Retina (tissue), 1 donor: ENCODE results near the gene LTBR.
A peak's percentile ranks its signal among the peaks of the same experiment; 100 is the strongest.

Experiments
- DNase-seq: peaks from one replicate; pipeline ENCODE4 v3.0.0-alpha.2; 2016

LTBR gene

DNA sequence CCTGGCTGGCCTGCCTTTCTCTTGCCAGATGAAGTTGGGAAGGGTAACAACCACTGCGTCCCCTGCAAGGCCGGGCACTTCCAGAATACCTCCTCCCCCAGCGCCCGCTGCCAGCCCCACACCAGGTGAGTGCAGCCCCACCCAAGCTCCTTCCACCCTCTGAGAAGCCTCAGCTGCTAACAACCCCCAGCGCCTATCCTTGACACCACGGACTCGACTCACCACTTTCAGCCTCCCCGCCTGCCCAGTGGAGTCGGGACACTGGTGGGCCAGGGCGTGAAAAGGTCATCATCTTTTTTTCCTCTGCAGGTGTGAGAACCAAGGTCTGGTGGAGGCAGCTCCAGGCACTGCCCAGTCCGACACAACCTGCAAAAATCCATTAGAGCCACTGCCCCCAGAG lies 2.1 kb downstream of the LTBR start:
- no peak for DNase-seq

DNA sequence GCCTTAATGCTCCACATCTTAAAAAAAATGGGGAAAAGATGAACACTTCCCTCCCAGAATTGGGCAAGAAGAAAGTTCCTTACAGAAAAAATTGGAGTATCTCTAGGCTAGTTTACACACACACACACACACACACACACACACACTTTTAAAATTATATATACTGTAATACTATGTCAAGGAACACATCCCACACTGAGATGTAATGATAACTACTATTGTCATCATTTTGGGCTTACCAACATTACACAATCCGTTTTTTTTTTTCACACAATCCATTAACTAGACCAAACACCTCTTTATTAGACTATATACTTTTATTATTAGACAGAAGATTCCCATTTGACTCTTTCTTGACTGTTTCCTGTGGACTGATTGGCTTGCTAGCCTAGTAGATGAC lies 2.5 kb downstream of the LTBR start:
- no peak for DNase-seq

DNA sequence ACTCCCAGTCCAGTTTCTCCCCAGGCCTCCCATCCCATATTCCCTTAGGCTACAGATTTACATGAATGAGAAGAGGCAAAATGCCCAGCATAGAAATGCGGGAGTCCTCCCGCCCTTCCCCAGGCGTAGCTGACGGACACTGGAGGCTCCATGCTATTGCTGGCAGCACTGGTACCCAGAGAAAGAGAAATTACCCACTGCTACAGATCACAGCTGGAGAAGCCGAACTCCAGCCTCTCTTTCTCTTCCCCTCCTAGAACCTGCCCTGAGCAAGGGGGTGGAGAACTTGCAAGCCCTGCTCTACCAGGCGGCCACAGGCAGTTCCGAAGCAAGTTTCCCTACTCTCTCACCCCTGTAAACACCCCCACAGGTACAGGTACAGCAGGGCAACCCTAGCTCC lies 3.6 kb downstream of the LTBR start:
- no peak for DNase-seq

- DNase-seq = no peak
These were observed 6.3 kb downstream of the LTBR start for GRCh38 chr12:6390084-6390799.

DNA sequence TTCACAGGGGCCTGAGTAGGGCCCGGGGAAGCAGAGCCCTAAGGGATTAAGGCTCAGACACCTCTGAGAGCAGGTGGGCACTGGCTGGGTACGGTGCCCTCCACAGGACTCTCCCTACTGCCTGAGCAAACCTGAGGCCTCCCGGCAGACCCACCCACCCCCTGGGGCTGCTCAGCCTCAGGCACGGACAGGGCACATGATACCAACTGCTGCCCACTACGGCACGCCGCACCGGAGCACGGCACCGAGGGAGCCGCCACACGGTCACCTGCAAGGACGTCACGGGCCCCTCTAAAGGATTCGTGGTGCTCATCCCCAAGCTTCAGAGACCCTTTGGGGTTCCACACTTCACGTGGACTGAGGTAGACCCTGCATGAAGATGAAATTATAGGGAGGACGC lies 7.1 kb downstream of the LTBR start:
- DNase-seq = no peak

DNA sequence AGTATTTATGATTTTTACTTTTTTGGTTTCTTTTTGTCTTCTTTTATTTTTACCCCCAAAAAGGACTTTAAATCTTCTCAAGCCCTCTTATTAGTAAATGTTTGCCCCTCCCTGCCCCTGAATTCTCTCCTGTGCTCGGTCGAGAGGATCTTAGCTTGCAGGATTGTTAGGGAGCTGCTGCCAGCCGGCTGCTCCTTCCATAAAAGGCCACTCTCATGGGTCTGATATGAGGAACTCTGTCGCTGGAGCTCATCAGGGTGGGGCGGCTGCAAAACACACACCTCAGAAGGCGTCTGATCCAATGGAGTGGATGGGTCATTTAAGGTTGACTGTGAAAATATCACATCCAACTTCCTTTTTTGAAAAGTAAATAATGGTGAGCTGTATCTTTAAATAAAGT lies 8.5 kb downstream of the LTBR start:
- DNase-seq = no peak

GRCh38 chr12:6393109-6393508 lies 9.1 kb downstream of the LTBR start:
- DNase-seq = no peak

DNA sequence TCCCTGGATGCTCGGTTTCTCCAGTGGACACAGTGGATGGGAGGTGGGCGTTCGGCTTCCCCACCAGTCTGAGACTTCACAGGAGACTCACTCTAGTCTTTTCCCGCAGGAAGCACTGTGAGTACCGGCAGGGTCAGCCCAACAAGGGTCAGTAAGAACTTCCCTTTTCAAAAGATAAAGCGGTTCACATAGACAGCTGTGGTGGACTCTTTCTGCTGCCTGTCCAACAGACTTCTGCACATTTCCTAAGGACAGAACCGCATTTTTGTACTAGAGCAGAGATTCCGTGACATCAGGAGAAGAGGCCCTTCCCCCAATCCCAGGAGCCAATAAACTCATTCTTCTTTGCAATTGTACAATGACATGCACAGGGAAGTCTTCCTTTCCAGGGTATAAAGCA lies 10.4 kb downstream of the LTBR start:
- DNase-seq = no peak

GRCh38 chr12:6396031-6396430 lies 12.1 kb downstream of the LTBR start:
- DNase-seq = no peak

DNA sequence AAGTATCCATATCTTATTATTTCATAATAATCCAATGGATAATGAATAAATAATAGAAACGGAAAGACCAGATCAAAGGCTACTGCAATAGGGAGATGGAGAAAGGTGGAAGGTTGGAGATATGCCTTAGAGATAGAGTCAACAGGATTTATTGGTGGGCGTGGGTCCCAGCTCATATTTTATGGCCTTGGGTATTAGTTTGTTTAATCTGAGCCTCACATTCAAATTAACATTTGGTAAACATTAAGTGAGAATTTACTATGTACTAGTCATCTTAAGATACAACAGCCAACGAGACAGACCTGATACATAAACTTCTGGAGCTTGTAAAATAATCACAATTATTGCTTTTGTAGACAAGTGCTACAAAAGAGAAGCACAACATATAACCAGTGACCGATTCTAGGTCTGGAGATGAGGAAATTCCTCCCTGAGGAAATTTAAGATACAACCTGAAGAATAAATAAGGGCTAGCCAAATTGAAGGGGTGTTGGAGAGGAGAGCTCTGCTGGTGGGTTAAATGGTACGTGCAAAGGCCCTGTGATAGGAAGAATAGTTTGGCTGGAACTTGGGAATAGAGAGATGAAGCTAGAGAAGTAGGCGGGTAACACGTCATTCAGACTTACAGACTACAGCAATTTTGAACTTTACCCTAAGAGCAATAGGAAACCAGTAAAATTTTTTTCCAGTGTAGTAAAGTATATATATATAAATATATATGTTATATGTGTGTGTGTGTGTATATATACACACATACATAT lies 16.1 kb downstream of the LTBR start:
- DNase-seq = no peak

GRCh38 chr12:6404390-6404789 lies 20.4 kb downstream of the LTBR start:
- DNase-seq = no peak

GRCh38 chr12:6405963-6406362 lies 22.0 kb downstream of the LTBR start:
- DNase-seq = no peak

DNA sequence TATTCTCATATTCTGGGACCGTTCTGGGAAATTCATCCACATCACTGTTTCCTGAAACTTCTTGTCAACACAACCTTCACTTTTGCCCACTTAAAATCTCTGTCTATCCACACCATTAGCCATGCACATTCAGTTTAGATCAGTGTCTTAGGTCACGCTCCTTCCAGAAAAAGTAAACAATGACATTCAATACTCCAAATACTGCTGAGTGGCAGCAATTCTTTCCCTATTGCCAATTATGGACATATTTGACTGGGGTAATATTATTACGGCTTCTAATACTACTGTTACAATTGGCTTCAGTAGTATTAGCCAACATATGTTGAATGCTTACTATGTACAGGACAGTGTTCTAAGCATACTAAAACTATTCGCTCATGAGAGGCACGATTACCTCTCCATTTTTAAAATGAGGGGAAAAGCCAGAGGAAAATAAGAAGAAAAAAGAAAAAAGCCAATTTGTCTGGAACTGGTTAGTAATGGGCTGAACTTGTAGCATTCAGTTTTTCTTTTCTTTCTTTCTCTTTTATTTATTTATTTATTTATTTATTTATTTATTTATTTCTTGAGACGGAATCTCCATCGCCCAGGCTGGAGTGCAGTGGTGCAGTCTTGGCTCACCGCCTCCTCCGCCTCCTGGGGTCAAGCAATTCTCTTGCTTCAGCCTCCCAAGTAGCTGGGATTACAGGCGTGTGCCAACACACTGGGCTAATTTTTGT lies 23.4 kb downstream of the LTBR start:
- no peak for DNase-seq

GRCh38 chr12:6416596-6416995 lies 32.6 kb downstream of the LTBR start:
- no peak for DNase-seq

GRCh38 chr12:6418796-6419195 lies 34.8 kb downstream of the LTBR start:
- no peak for DNase-seq

- no peak for DNase-seq
These were observed 36.4 kb downstream of the LTBR start for GRCh38 chr12:6420364-6420763.

GRCh38 chr12:6423267-6424007 lies 39.5 kb downstream of the LTBR start:
- peak; percentile 85 for DNase-seq

GRCh38 chr12:6424008-6424347 lies 40.0 kb downstream of the LTBR start:
- no peak for DNase-seq

GRCh38 chr12:6424866-6425265 lies 40.9 kb downstream of the LTBR start:
- DNase-seq = no peak

DNA sequence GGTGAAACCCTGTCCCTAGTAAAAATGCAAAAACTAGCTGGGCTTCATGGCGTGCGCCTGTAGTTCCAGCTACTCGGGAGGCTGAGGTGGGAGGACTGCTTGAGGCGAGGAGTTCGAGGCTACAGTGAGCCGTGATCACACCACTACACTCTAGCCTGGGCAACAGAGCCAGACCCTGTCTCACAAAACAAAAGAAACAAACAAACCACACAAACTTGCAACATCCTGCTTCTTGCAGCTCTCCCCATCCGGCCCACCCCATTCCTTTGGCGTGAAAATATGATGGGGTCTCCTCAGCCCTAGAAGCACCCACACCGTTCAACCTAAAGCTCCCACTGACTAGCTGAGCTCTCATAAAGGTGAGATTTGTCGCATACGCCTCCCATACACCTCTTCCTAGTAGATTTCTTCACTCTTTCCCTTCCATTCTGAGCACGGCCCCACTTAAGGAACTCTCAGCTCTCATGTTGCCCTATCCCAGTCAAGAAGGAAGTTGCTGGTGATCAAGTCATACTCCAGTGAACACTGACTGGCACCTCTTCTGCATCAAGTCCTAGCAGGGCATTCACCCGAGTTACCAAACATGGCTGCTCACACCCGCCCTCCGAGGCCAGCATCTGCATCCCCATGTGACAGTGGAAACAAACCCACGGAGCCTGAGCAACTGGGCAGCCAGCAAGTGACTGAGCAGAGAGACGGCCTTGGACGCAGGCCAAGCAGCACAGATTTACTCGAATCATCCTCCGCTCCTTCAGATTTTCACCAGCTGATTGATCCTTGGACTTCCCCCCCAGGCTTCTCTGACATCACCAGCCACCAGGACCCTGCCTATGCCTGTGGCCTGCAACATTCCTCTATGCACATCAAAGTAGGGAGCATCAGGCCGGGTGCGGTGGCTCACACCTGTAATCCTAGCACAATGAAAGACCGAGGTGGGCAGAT lies 41.9 kb downstream of the LTBR start:
- DNase-seq = no peak

DNA sequence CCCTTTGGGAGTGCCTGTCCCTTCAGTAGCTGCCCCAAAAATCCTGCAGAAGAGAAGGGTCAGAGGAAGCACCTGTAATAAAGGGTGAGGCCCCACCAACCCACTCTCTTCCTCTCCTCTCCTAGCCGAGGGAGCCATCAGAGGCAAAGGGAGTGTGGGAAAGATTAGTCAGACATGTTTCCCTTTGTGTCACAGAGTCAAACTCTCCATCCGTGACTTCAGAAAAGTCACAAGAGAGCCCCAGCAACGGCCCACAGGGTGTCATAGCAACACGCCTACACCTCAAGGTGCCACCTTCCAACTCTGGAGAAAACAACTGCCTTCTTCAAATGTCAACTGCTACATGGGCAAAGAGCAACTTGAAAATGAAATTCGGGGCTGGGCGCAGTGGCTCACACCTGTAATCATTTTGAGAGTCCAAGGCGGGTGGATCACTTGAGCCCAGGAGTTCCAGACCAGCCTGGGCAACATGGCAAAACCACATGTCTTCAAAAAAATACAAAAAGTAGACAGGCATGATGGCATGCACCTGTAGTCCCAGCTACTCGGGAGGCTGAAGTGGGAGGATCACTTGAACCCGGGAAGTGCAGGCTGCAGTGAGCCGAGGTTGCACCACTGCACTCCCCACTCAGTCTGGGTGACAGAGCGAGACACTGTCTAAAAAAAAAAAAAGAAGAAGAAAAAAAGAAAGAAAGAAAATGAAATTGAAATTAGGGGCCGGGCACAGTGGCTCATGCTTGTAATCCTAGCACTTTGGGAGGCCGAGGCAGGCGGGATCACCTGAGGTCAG lies 43.1 kb downstream of the LTBR start:
- no peak for DNase-seq
